Erythroblast (primary cell): ENCODE results near the gene GBX1.

Source experiments
- GATA1 ChIP-seq: IDR thresholded peaks from 2 replicates; pipeline ENCODE4 v1.6.1; 2011; ENCODE audit warnings: low read depth, mild to moderate bottlenecking, control low read depth, low read length, moderate library complexity
- POLR2A ChIP-seq: IDR thresholded peaks from 2 replicates; pipeline ENCODE4 v1.6.1; 2011; ENCODE audit warnings: mild to moderate bottlenecking, low read length

GRCh38 chr7:151120896-151121295 is 46.6 kb downstream of the GBX1 start:
- no peak for TF ChIP-seq POLR2A
- no peak for TF ChIP-seq GATA1
